Posterior cingulate gyrus (tissue), 11 donors: Measurements from ENCODE around the gene RCOR1.
"Not testable (repeated sequence)": the region's sequence is repeated elsewhere in the genome, so short reads cannot be mapped to it uniquely, and the experiment has no call there.

Experiments used
- DNase-seq, 10 donors: peaks; one replicate each; pipeline versions ENCODE4 v3.0.0 to v3.0.0-alpha.2; 2020 to 2021; ENCODE audit warnings: mixed read lengths in 3 of 10
- intact Hi-C: fragments of 100-400 bp; cut with DNase I; formaldehyde crosslinking; loops from one replicate; pipeline ENCODE4 v1.15.1; 2023

The RCOR1 gene

GRCh38 chr14:102620413-102620812 lies 28.0 kb downstream of the RCOR1 start:
- no peak for DNase-seq
- intact Hi-C loops = no loop called here

- DNase-seq = no peak
- intact Hi-C loops = no loop called here
Measured at GRCh38 chr14:102622262-102622885, 29.9 kb downstream of the RCOR1 start.

DNA sequence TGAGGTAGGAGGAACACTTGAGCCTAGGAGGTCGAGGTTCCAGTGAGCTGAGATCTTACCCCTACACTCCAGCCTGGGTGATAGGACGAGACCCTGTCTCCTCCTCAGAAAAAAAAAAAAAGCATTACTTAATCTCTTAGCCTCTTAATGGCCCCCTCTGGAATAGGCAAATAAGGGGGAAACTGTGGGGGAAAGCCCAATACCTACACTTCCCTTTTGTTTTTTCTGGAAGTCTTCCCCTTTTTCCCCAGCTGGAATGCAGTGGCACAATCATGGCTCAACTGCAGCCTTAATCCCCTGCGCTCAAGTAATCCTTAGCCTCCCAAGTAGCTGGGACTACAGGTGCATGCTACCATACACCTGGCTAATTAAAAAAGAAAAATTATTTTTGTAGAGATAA lies 32.2 kb downstream of the RCOR1 start:
- intact Hi-C loops = no loop called here
- DNase-seq = no peak

DNA sequence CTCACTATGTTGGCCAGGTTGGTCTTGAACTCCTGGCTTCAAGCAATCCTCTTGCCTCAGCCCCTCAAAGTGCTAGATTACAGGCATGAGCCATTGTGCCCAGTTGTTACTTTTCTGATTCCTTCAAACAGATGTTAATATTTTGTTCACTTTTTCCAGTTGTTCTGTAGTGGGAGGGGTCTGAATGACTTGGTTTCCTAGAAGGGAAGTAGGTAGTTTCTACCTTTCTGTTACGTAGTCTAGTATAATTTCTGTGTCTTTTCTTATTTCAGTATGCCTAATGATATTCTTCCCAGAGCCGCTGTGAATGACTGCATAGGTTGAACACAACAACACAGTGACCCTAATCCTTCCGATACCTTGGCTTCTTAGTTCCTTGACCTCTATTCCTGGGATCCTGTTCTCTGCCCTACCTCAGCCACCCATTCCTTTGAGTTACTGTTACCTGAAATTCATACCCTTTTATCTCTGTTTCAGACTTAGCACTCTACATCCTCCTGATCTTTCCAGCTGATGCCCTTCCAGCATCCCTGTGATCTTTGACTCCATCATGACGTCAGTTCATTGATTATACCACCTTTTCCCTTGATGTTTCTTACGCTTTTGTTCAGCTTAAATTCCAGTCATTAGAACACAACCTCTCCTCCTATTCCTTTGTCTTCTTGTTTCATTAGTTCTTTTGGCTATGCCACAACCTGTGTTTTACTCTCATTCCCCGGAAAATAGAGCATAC lies 33.3 kb downstream of the RCOR1 start:
- intact Hi-C loops = no loop called here
- no peak for DNase-seq

- intact Hi-C loops = no loop called here
- DNase-seq = no peak
Measured at GRCh38 chr14:102626530-102626929, 34.1 kb downstream of the RCOR1 start.

DNA sequence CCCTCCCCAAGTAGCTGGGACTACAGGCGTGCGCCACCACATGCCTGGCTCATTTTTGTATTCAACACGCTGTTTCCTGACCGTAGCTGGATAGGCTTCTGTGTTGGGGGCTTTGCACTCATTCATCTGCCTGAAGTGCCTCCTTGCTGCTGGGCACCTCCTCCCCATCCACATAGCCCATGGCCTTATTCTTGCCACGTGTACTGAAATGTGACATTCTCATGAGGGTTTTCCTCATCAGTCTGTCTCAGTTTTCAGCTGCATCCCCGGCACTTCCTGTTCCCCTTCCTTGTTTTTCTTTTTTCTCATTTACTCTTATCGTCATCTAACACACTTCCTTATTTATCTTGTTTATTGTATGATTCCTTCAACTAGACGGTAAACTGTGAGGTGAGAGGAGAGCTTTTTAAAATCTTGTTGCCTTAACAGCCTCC lies 36.6 kb downstream of the RCOR1 start:
- DNase-seq = no peak
- intact Hi-C loops = no loop called here

GRCh38 chr14:102629808-102630350 lies 37.4 kb downstream of the RCOR1 start:
- intact Hi-C loops = no loop called here
- DNase-seq = no peak

GRCh38 chr14:102630405-102630804 lies 38.0 kb downstream of the RCOR1 start:
- intact Hi-C loops = no loop called here
- DNase-seq = no peak

DNA sequence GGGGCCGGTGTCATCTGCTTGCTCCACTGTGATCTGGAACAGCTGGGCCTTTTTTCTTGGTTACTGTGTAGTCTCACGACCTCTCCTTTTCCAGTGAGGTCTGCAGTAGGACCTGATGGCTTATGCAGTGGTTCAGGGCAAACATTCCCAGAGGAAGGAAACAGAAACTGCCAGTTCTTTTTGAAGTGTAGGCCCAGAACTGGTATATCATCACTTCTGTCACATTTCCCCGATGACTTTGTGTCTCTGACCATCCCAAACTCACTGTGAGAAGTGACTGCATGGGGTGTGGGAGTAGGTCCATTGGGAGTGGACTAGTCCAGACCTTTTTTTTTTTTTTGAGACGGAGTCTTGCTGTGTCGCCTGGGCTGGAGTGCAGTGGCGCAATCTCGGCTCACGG lies 38.4 kb downstream of the RCOR1 start:
- DNase-seq = no peak
- intact Hi-C loops = no loop called here

DNA sequence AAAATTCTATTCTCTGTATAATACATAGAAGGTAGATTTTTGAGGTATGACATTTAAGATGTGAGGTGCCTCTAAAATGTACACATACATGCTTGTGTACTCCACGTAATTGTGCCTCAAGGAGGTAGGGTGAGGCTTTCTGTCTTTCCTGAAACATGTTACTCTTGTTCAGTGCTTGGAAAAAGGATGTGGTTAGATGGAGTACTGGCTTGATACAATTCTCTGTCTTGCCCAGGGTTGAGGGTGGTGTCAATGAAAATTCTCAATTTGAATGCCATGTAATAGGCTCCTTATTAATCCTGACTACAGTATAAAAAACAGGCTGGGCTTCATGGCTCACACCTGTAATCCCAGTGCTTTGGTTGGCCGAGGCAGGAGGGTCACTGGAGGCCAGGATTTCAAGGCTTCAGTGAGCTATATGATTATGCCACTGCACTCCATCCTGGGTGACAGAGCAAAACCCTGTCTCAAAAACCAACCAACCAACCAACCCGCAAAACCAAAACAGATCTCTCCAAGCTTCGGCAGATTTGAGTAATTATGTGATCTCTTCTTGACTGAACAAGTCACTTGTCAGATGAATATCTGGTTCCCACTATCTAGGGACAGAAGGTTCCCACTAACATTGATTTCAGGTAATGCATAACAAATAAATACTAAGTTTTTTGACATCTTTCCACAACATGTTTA lies 41.6 kb downstream of the RCOR1 start:
- DNase-seq = no peak
- intact Hi-C loops = no loop called here

- DNase-seq, intact Hi-C loops: not testable (repeated sequence)
Measured at GRCh38 chr14:102639611-102640010, 47.2 kb downstream of the RCOR1 start.

- DNase-seq = no peak
Measured at GRCh38 chr14:102644523-102644922, 52.1 kb downstream of the RCOR1 start.

DNA sequence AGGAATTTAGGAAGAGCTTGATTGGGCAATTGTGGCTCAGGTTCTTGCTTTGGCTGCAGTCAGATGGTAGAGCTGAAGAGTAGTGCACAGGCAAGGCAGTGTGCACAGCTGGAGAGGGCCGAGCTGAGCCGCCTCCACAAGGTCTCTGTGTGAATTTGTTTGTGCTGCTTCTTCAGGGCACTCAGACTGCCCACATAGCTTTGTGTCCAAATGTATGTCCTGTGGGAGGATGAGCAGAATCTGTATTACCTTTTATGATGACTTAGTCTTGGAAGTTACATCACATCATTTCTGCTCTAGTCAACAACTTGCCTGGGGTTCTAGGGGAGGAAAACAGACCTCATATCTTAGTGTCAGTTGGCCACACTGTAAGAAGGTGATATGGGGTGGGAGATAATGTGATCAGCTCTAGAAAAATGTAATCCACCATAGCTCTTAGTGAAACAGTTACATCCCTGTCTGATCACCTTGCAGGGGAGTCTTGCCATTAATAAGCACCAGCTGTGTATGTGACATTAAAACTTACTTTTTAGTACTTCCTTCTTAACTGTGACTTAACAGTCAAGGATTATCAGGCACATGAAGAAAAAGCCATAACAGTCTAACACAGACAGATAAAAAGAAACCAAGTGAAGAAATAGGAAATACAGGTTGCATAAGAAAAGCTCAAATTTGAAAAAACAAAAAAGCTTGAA lies 53.4 kb downstream of the RCOR1 start:
- intact Hi-C loops = no loop called here
- DNase-seq = no peak

More at GRCh38 chr14:102644523-102644922, 52.1 kb downstream of the RCOR1 start:
- intact Hi-C loops = no loop called here

- intact Hi-C loops = no loop called here
- no peak for DNase-seq
Measured at GRCh38 chr14:102646615-102647014, 54.2 kb downstream of the RCOR1 start.

DNA sequence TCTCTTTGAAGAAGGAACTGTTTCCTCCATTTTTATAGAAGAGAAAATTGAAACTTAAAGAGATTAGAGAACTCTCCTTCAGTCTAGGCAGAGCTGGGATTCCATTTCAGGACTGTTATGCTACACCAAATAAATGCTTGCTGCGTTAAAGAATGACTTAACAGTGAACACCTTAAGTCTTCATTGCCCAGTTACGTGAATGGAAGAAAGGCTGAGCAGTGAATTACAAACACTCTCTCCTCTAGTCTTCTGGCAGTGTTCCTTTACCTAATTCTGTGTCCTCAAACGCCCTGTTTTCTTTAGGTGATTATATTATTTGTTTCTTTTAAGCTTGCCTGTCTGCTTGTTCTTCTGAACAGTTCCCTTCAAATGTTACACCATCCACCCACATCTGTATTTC lies 59.7 kb downstream of the RCOR1 start:
- no peak for DNase-seq
- intact Hi-C loops = no loop called here

DNA sequence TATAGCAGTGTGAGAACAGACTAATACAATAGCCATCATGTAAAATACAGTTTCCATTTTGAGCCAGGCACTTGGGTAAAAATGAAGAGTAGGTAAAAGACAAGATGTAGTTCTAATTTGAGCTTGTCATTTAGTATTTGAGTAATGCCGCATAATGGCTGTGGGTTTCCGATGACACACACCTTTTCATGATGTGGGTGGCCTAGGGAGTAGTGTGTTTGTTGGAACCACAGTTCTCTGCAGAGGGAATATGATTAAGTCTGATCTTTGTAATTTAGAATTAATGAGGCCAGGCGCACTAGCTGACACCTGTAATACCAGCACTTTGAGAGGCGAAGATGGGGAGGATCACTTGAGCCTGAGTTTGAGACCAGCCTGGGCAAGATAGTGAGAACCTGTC lies 61.8 kb downstream of the RCOR1 start:
- intact Hi-C loops = no loop called here
- no peak for DNase-seq

GRCh38 chr14:102655137-102655536 lies 62.7 kb downstream of the RCOR1 start:
- no peak for DNase-seq
- intact Hi-C loops = no loop called here

DNA sequence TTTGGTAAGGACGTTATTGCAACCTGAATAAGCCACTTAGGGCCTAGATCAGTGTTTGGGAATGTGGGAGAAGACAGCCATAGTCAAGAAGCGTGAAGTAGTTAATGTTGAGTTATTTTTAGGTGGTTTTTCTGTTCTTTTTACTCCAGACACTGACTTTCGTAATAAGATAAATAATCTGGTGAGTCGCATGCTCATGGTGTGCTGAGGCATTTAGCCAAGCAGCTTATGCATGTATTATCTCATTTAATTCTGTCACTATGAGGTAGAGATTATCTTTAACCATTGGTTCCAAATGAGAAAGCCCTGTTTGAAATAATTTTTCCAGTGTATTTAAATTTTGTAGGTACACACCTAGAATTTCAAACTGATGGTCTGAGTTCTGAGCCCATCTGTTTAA lies 67.3 kb downstream of the RCOR1 start:
- no peak for DNase-seq
- intact Hi-C loops = no loop called here

DNA sequence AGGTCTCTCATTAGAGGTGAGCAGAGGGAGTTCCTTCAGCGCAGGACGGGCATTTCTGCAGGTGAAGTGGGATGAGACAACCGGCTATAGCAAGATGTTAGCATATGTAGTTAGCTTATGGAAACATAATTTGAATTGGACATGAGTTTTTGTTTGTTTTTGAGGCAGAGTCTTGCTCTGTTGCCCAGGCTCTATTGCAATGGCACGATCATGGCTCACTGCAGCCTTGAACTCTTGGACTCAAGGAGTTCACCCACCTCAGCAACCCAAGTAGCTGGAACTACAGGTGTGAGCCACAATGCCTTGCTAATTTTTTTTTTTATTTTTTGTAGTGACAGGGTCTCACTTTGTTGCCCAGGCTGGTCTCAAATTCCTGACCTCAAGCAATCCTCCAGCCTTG lies 69.2 kb downstream of the RCOR1 start:
- intact Hi-C loops = no loop called here

GRCh38 chr14:102662636-102663430 lies 70.4 kb downstream of the RCOR1 start:
- no peak for DNase-seq
- intact Hi-C loops = no loop called here

More for the DNA sequence above, 69.2 kb downstream of the RCOR1 start:
- DNase-seq = no peak
